Activated naive CD8-positive, alpha-beta T cell treated with anti-CD3 and anti-CD28 coated beads, Interleukin-2, amount 50 U/mL, for 16 hours (primary cell): ENCODE data around the gene ALDH5A1.
A peak's percentile ranks its signal among the peaks of the same experiment; 100 is the strongest.

Experiments
- DNase-seq: peaks from one replicate; pipeline ENCODE4 v3.0.0-alpha.2; 2020; ENCODE audit warnings: low read depth, low spot score

The ALDH5A1 gene

GRCh38 chr6:24565196-24565595, 70.4 kb downstream of the ALDH5A1 start:
- DNase-seq, result no peak

DNA sequence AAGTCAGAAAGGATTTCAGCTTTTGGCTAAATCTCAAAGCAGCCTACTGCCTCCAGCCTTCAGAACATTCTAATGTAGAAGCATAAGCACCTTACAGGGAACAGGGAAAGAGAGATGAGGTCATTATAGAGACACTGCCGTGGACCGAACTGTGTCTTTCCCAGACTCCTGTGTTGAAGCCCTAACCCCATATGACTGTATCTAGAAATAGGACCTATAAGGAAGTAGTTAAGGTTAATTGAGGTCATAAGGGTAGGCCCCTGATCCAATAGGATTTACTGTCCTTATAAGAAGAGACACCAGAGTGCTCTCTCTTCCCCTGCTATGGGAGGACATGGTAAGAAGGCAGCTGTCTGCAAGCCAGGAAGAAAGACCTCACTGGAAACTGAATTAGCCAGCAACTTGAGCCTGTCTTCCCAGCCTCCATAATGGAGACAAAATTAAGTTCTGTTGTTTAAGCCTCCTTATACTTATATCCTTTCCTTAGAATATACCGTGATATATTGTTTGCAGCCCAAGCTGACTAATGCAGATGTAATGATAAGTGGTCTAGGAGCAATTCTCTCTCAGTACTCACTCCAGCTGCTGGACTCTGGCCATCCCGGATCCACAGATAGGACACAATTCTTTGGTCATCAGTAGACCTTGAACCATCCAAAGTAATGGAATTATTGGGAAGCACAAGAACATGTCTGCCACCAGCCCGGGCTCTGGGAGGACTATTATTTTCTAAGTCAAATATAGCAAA, 71.4 kb downstream of the ALDH5A1 start:
- no peak for DNase-seq

DNA sequence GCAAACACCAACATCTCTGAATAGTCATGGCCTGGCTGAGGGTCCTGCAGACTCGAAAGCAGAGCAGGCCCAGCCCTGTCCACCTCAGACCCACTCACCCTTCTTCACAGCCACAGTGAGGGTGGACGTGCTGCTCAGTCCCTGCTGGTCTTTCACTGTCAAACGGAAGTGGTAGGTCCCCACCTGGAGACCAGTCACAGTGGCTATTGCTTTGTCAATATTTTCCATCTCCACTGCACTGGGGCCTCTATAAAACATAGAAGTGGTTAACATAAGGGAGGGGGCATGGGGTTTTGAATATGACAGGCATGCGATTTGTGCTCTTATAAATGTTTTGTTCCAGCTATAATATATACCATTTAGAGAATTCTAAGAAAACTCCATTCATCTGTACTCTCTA, 73.9 kb downstream of the ALDH5A1 start:
- no peak for DNase-seq

- DNase-seq, result no peak
Observed at GRCh38 chr6:24569811-24570210, 75.0 kb downstream of the ALDH5A1 start.

DNA sequence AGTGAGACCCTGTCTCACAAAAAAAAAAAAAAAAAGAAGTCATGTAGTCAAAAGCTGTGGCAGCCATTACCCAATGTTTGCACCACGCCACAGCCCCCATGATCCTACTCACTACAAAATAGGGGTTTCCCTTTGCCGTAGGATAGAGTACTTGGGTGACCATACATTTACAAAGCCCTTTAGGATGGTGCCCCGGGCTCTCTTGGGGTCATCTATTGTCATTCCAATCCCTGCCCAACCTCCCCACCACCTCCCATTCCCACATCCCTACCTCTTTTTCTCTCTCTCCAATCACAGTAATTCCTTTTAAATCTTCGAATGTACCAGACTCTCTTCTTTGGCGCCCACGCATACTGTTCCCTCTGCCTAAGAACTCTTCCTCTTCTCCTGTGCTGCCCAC, 76.6 kb downstream of the ALDH5A1 start:
- no peak for DNase-seq

- no peak for DNase-seq
Observed at GRCh38 chr6:24574809-24575208, 80.0 kb downstream of the ALDH5A1 start.

DNA sequence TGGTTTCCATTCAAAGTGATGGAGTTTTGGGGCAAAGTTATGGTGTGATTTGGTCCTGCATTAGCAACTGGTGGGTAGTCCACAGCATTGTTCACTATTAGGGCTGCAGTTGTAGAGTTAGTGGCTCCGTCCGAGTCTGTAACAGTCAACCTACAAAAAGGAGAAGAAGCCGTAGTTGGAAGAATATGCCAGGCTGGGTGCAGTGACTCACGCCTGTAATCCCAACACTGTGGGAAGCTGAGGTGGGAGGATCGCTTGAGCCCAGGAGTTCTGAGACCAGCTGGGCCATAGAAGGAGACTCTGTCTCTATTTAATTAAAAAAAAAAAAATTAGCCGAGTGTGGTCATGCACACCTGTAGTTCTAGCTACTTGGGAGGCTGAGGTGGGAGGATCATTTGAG, 81.7 kb downstream of the ALDH5A1 start:
- DNase-seq, result no peak

- peak; percentile 62 for DNase-seq
Observed at GRCh38 chr6:24581084-24581669, 86.4 kb downstream of the ALDH5A1 start.

DNA sequence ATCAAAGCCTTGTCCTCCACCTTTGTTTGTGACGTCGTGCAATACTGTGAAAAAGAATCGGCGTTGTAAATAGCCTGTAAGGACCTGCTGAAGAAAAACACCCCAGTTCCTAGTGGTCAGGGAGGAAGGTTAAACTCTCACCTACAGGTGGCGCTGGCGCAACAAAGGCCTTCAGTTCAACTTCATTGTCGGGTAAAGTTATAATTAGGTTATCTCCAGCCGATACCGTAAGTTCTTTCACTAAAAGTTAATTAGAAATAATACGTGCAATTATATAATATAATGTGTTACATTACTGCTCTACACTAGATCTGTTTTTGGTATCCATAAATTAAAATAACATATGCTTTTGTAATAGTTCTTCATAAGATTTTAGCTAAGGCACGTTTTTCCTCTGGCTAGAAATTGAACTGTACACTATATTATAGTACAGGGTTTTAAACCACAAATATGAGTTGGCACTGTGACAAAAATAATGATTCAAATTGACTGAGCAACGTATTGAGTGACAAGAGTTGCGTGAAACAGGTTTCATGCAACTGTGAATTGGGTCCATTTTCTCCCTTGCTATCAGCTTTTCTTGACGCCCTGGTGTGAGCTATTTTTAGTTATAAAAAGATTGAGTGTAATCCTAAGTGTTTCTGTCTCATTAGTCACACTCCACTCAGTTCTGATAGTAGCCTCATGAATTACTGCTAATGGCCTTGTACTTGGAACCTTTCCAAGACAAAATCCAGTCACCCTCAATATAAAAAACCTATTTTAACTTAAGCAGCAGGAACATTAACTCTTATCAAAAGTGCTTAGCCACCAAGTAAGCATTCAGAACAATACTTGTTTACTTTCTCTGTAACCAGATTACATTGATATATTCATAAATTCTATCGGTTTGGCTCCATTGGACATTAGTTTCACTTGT, 89.0 kb downstream of the ALDH5A1 start:
- peak; percentile 42 for DNase-seq

GRCh38 chr6:24584382-24584720, 89.6 kb downstream of the ALDH5A1 start:
- no peak for DNase-seq
